Measurements from ENCODE around the gene MEAF6.

MEAF6 gene

GRCh38 chr1:37558411-37558810, 43.8 kb upstream of the MEAF6 start:
- TF ChIP-seq EZH2phosphoT487 (conservative IDR thresholded peaks at IDR 0.05; ENCODE audit: low read length) (no peak), CTCF (IDR thresholded peaks at IDR 0.05; ENCODE audit: insufficient read depth, low read length, poor library complexity, severe bottlenecking) (no peak)
- H2AFZ ChIP-seq (ENCODE audit: low read depth, low read length, severe bottlenecking): no peak overlapping the region
- peaks cover 7% of the 10 kb centered on the region; the same call in 1 of the 2 replicates for H3K9me3 ChIP-seq (ENCODE audit: insufficient read depth, low read length)
- peaks cover 6% of the 10 kb centered on the region for H3K79me2 ChIP-seq (ENCODE audit: insufficient read depth, low read length)
- no peak overlapping the region for H3K4me3 ChIP-seq (ENCODE audit: insufficient read depth, low read length, poor library complexity, severe bottlenecking)
- no peak overlapping the region for H3K9ac ChIP-seq (ENCODE audit: low read length)
- H3F3A ChIP-seq (ENCODE audit: insufficient read depth): no peaks in the 10 kb centered on the region
- H4K20me1 ChIP-seq (ENCODE audit: low read depth, low read length): no peaks in the 10 kb centered on the region
- no peaks in the 10 kb centered on the region for H3K9me2 ChIP-seq (replicated peaks; ENCODE audit: insufficient read depth, low read length)
- no peak overlapping the region for H3K27ac ChIP-seq (ENCODE audit: low read depth, low read length)
- H3K4me2 ChIP-seq (ENCODE audit: low read depth, low read length, poor library complexity, severe bottlenecking): no peak overlapping the region
- no peaks in the 10 kb centered on the region; the same call in 1 of the 2 replicates for H3K36me3 ChIP-seq (ENCODE audit: low read length)
- H3K27me3 ChIP-seq (ENCODE audit: low read length): no peaks in the 10 kb centered on the region

- Histone ChIP-seq H3K4me3 (ENCODE audit: insufficient read depth, low read length, poor library complexity, severe bottlenecking) (no peak overlapping the region), H3K36me3 (ENCODE audit: low read length) (no peaks in the 10 kb centered on the region; the same call in 1 of the 2 replicates), H3K9ac (ENCODE audit: low read length) (no peak overlapping the region), H3K9me2 (replicated peaks; ENCODE audit: insufficient read depth, low read length) (no peaks in the 10 kb centered on the region), H3K9me3 (ENCODE audit: insufficient read depth, low read length) (peaks cover 7% of the 10 kb centered on the region; the same call in 1 of the 2 replicates), H3K27me3 (ENCODE audit: low read length) (no peaks in the 10 kb centered on the region), H3F3A (ENCODE audit: insufficient read depth) (no peaks in the 10 kb centered on the region), H4K20me1 (ENCODE audit: low read depth, low read length) (no peaks in the 10 kb centered on the region), H3K4me2 (ENCODE audit: low read depth, low read length, poor library complexity, severe bottlenecking) (no peak overlapping the region), H2AFZ (ENCODE audit: low read depth, low read length, severe bottlenecking) (no peak overlapping the region), H3K27ac (ENCODE audit: low read depth, low read length) (no peak overlapping the region), H3K79me2 (ENCODE audit: insufficient read depth, low read length) (peaks cover 16% of the 10 kb centered on the region)
- TF ChIP-seq EZH2phosphoT487 (conservative IDR thresholded peaks at IDR 0.05; ENCODE audit: low read length): no peak
- TF ChIP-seq CTCF (IDR thresholded peaks at IDR 0.05; ENCODE audit: insufficient read depth, low read length, poor library complexity, severe bottlenecking): no peak
Measured at GRCh38 chr1:37557402-37557801, 42.8 kb upstream of the MEAF6 start.

- no peaks in the 10 kb centered on the region for H4K20me1 ChIP-seq (ENCODE audit: low read depth, low read length)
- H3K79me2 ChIP-seq (ENCODE audit: insufficient read depth, low read length): peaks cover 23% of the 10 kb centered on the region
- TF ChIP-seq EZH2phosphoT487 (conservative IDR thresholded peaks at IDR 0.05; ENCODE audit: low read length) (no peak), CTCF (IDR thresholded peaks at IDR 0.05; ENCODE audit: insufficient read depth, low read length, poor library complexity, severe bottlenecking) (no peak)
- no peak within 1 kb of the TSS for H3K4me3 ChIP-seq (ENCODE audit: insufficient read depth, low read length, poor library complexity, severe bottlenecking)
- H2AFZ ChIP-seq (ENCODE audit: low read depth, low read length, severe bottlenecking): no peak within 1 kb of the TSS
- no peaks in the 10 kb centered on the region; the same call in 1 of the 2 replicates for H3K36me3 ChIP-seq (ENCODE audit: low read length)
- H3K4me2 ChIP-seq (ENCODE audit: low read depth, low read length, poor library complexity, severe bottlenecking): no peak within 1 kb of the TSS
- no peaks in the 10 kb centered on the region for H3F3A ChIP-seq (ENCODE audit: insufficient read depth)
- no peak within 1 kb of the TSS for H3K27ac ChIP-seq (ENCODE audit: low read depth, low read length)
- H3K9ac ChIP-seq (ENCODE audit: low read length): no peak within 1 kb of the TSS
- no peaks in the 10 kb centered on the region for H3K9me2 ChIP-seq (replicated peaks; ENCODE audit: insufficient read depth, low read length)
- H3K27me3 ChIP-seq (ENCODE audit: low read length): no peaks in the 10 kb centered on the region
- peaks cover 7% of the 10 kb centered on the region; the same call in 1 of the 2 replicates for H3K9me3 ChIP-seq (ENCODE audit: insufficient read depth, low read length)
Measured at GRCh38 chr1:37556712-37557196, 42.2 kb upstream of the MEAF6 start, which contains the start of gene DNALI1. TSS of gene DNALI1 (plus strand) at chr1:37556940. CDS start at chr1:37556995, 55 bp downstream.
